ENCODE measurements around the gene OLFML1. TPM values are rescaled to one million over a fixed set of nuclear protein-coding genes. Genes with fewer than 3 reads are reported as not detected.

The OLFML1 gene
- total RNA-seq, 1 donor from 2014 or later = not detected

- H3K27ac Mint-ChIP-seq = no peak overlapping the region
- no peaks in the 10 kb centered on the region for H3K9me3 Mint-ChIP-seq
- peaks cover 3% of the 10 kb centered on the region for H3K4me1 Mint-ChIP-seq (ENCODE audit: low read depth)
- no peaks in the 10 kb centered on the region for H3K36me3 Mint-ChIP-seq (ENCODE audit: low read depth)
- DNase-seq (ENCODE audit: low spot score) = no peak
- intact Hi-C loops (cut with micrococcal nuclease) = loop anchor here (10.0 kb wide), 1 partner anchor 466 kb away; the partner anchor contains the start of gene EIF3F
- H3K4me3 Mint-ChIP-seq (ENCODE audit: low read depth) = no peak overlapping the region
- H3K27me3 Mint-ChIP-seq (ENCODE audit: low read depth) = peaks cover 28% of the 10 kb centered on the region
These were observed 33.7 kb downstream of the OLFML1 start for GRCh38 chr11:7518811-7519562.

GRCh38 chr11:7520011-7520942 is 35.0 kb downstream of the OLFML1 start:
- no peak for DNase-seq (ENCODE audit: low spot score)
- peaks cover 5% of the 10 kb centered on the region for H3K4me1 Mint-ChIP-seq (ENCODE audit: low read depth)

GRCh38 chr11:7520981-7521487 is 35.7 kb downstream of the OLFML1 start:
- no peak overlapping the region for H3K27ac Mint-ChIP-seq
- H3K4me1 Mint-ChIP-seq (ENCODE audit: low read depth) = peaks cover 5% of the 10 kb centered on the region
- no peak for DNase-seq (ENCODE audit: low spot score)
- H3K27me3 Mint-ChIP-seq (ENCODE audit: low read depth) = peaks cover 15% of the 10 kb centered on the region
- intact Hi-C loops (cut with micrococcal nuclease) = no loop called here
- H3K9me3 Mint-ChIP-seq = no peaks in the 10 kb centered on the region
- no peaks in the 10 kb centered on the region for H3K36me3 Mint-ChIP-seq (ENCODE audit: low read depth)
- H3K4me3 Mint-ChIP-seq (ENCODE audit: low read depth) = no peak overlapping the region

More at GRCh38 chr11:7520011-7520942, 35.0 kb downstream of the OLFML1 start:
- H3K4me3 Mint-ChIP-seq (ENCODE audit: low read depth) = no peak overlapping the region
- no peak overlapping the region for H3K27ac Mint-ChIP-seq
- H3K36me3 Mint-ChIP-seq (ENCODE audit: low read depth) = no peaks in the 10 kb centered on the region
- no peaks in the 10 kb centered on the region for H3K9me3 Mint-ChIP-seq
- intact Hi-C loops (cut with micrococcal nuclease) = no loop called here
- H3K27me3 Mint-ChIP-seq (ENCODE audit: low read depth) = peaks cover 23% of the 10 kb centered on the region

- Mint-ChIP-seq H3K36me3 (ENCODE audit: low read depth) (no peaks in the 10 kb centered on the region), H3K4me1 (ENCODE audit: low read depth) (peaks cover 7% of the 10 kb centered on the region), H3K27me3 (ENCODE audit: low read depth) (peaks cover 7% of the 10 kb centered on the region), H3K27ac (no peak overlapping the region), H3K4me3 (ENCODE audit: low read depth) (no peak overlapping the region), H3K9me3 (no peaks in the 10 kb centered on the region)
- intact Hi-C loops (cut with micrococcal nuclease) = no loop called here
- no peak for DNase-seq (ENCODE audit: low spot score)
These were observed 36.8 kb downstream of the OLFML1 start for GRCh38 chr11:7522121-7522520.

GRCh38 chr11:7522546-7522945 is 37.2 kb downstream of the OLFML1 start:
- Mint-ChIP-seq H3K4me3 (ENCODE audit: low read depth) (no peak overlapping the region), H3K27me3 (ENCODE audit: low read depth) (peaks cover 5% of the 10 kb centered on the region), H3K4me1 (ENCODE audit: low read depth) (peaks cover 11% of the 10 kb centered on the region), H3K9me3 (no peaks in the 10 kb centered on the region), H3K36me3 (ENCODE audit: low read depth) (no peaks in the 10 kb centered on the region), H3K27ac (no peak overlapping the region)
- no peak for DNase-seq (ENCODE audit: low spot score)
- intact Hi-C loops (cut with micrococcal nuclease) = no loop called here

- Mint-ChIP-seq H3K27ac (no peak overlapping the region), H3K36me3 (ENCODE audit: low read depth) (no peaks in the 10 kb centered on the region), H3K4me3 (ENCODE audit: low read depth) (no peak overlapping the region), H3K4me1 (ENCODE audit: low read depth) (peaks cover 16% of the 10 kb centered on the region), H3K27me3 (ENCODE audit: low read depth) (peaks cover 3% of the 10 kb centered on the region), H3K9me3 (no peaks in the 10 kb centered on the region)
- DNase-seq (ENCODE audit: low spot score) = no peak
- intact Hi-C loops (cut with micrococcal nuclease) = no loop called here
These were observed 38.3 kb downstream of the OLFML1 start for GRCh38 chr11:7523416-7524210.

GRCh38 chr11:7524462-7525235 is 39.3 kb downstream of the OLFML1 start:
- intact Hi-C loops (cut with micrococcal nuclease) = no loop called here
- H3K27me3 Mint-ChIP-seq (ENCODE audit: low read depth) = peaks cover 3% of the 10 kb centered on the region
- no peaks in the 10 kb centered on the region for H3K9me3 Mint-ChIP-seq
- H3K36me3 Mint-ChIP-seq (ENCODE audit: low read depth) = no peaks in the 10 kb centered on the region
- DNase-seq (ENCODE audit: low spot score) = no peak
- peaks cover 16% of the 10 kb centered on the region for H3K4me1 Mint-ChIP-seq (ENCODE audit: low read depth)
- no peak overlapping the region for H3K4me3 Mint-ChIP-seq (ENCODE audit: low read depth)
- H3K27ac Mint-ChIP-seq = no peak overlapping the region

- DNase-seq (ENCODE audit: low spot score) = no peak
- Mint-ChIP-seq H3K27ac (no peak overlapping the region), H3K4me3 (ENCODE audit: low read depth) (no peak overlapping the region), H3K9me3 (no peaks in the 10 kb centered on the region), H3K36me3 (ENCODE audit: low read depth) (no peaks in the 10 kb centered on the region), H3K4me1 (ENCODE audit: low read depth) (peaks cover 16% of the 10 kb centered on the region), H3K27me3 (ENCODE audit: low read depth) (peaks cover 3% of the 10 kb centered on the region)
- intact Hi-C loops (cut with micrococcal nuclease) = no loop called here
These were observed 40.1 kb downstream of the OLFML1 start for GRCh38 chr11:7525424-7525823.

- Mint-ChIP-seq H3K27ac (no peak overlapping the region), H3K36me3 (ENCODE audit: low read depth) (no peaks in the 10 kb centered on the region), H3K9me3 (no peaks in the 10 kb centered on the region), H3K4me3 (ENCODE audit: low read depth) (no peak overlapping the region), H3K4me1 (ENCODE audit: low read depth) (peaks cover 16% of the 10 kb centered on the region), H3K27me3 (ENCODE audit: low read depth) (peaks cover 3% of the 10 kb centered on the region)
- peak; percentile 26 for DNase-seq (ENCODE audit: low spot score)
- intact Hi-C loops (cut with micrococcal nuclease) = no loop called here
These were observed 41.7 kb downstream of the OLFML1 start for GRCh38 chr11:7527029-7527428.

- Mint-ChIP-seq H3K27ac (no peak overlapping the region), H3K4me3 (ENCODE audit: low read depth) (no peak overlapping the region), H3K9me3 (no peaks in the 10 kb centered on the region), H3K4me1 (ENCODE audit: low read depth) (peaks cover 16% of the 10 kb centered on the region), H3K36me3 (ENCODE audit: low read depth) (no peaks in the 10 kb centered on the region), H3K27me3 (ENCODE audit: low read depth) (peaks cover 3% of the 10 kb centered on the region)
- DNase-seq (ENCODE audit: low spot score) = no peak
- intact Hi-C loops (cut with micrococcal nuclease) = no loop called here
These were observed 43.3 kb downstream of the OLFML1 start for GRCh38 chr11:7528514-7529049.

- Mint-ChIP-seq H3K9me3 (no peaks in the 10 kb centered on the region), H3K27me3 (ENCODE audit: low read depth) (no peaks in the 10 kb centered on the region), H3K36me3 (ENCODE audit: low read depth) (no peaks in the 10 kb centered on the region), H3K4me1 (ENCODE audit: low read depth) (peaks cover 11% of the 10 kb centered on the region), H3K27ac (no peak overlapping the region), H3K4me3 (ENCODE audit: low read depth) (no peak overlapping the region)
- intact Hi-C loops (cut with micrococcal nuclease) = no loop called here
- DNase-seq (ENCODE audit: low spot score) = no peak
These were observed 44.8 kb downstream of the OLFML1 start for GRCh38 chr11:7530013-7530640.
